KG1 (cell line): Measurements from ENCODE around the gene AGPAT1.
"Not testable (repeated sequence)": the region's sequence is repeated elsewhere in the genome, so short reads cannot be mapped to it uniquely, and the experiment has no call there.

ENCODE experiments used
- DNase-seq: peaks from one replicate; lab custom pipeline; 2025; lab: John Stamatoyannopoulos, UW

The AGPAT1 gene, protein sequence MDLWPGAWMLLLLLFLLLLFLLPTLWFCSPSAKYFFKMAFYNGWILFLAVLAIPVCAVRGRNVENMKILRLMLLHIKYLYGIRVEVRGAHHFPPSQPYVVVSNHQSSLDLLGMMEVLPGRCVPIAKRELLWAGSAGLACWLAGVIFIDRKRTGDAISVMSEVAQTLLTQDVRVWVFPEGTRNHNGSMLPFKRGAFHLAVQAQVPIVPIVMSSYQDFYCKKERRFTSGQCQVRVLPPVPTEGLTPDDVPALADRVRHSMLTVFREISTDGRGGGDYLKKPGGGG

DNA sequence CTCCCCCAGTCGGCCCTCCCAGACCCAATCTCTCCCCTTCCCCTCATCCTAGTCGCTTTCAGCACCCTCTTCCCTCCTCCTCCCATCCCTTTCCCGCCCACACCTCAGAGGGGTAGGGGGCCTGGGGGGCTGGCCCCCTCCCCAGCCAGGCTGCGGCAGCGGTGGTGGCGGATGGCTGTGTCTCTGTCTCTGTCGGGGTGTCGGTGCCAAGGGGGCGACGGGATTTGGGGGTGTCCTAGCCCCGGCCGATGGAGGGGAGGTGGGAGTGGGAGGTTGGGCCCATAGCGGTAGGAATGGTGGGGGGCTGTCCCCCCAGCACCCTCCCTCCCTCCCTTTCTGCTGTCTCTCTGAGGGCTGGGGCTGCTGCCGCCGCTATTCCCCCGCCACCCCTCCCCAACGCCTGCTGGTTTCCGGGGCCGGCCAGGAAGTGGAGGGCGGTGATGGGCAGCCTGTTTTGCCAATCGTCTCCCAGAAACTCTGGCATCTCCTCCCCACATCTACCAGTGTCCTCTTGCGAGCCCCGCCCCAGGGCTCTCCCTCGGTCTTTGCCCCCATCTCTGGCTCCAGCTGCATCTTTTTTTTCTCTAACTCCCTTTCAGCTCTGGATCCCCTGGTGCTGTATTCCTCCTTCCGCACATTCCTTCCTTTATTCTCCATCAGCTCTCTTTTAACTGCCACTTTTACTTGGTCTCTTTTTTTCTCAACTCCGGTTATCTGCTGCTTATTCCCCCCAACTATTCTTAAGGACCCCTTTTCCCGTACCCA lies at the start of gene AGPAT1:
Gene AGPAT1 (minus strand): TSS at position 374 of the 765 bp plus-strand sequence. CDS start 4,588 bp downstream, outside the sequence.
- DNase-seq: peak; percentile 79

DNA sequence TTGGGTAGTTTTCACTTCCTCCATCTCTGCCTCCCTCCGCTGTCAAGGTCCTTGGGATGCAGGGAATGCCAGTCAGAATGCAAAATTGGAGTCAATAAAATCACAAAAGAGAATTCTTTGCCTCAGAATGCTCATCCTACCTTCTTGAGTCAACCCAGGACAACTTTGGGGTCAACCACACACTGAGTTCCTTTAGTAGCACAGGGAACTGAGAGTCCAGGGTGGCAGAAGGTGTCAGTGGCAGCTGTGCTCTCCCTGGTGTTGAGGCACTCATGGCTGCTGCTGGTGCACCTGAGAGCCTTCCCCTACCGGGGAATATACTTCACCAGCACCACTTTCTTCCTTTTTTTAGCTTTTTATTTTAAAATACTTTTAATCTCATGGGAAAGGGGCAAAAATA lies 48.8 kb upstream of the AGPAT1 start:
- DNase-seq: no peak

DNA sequence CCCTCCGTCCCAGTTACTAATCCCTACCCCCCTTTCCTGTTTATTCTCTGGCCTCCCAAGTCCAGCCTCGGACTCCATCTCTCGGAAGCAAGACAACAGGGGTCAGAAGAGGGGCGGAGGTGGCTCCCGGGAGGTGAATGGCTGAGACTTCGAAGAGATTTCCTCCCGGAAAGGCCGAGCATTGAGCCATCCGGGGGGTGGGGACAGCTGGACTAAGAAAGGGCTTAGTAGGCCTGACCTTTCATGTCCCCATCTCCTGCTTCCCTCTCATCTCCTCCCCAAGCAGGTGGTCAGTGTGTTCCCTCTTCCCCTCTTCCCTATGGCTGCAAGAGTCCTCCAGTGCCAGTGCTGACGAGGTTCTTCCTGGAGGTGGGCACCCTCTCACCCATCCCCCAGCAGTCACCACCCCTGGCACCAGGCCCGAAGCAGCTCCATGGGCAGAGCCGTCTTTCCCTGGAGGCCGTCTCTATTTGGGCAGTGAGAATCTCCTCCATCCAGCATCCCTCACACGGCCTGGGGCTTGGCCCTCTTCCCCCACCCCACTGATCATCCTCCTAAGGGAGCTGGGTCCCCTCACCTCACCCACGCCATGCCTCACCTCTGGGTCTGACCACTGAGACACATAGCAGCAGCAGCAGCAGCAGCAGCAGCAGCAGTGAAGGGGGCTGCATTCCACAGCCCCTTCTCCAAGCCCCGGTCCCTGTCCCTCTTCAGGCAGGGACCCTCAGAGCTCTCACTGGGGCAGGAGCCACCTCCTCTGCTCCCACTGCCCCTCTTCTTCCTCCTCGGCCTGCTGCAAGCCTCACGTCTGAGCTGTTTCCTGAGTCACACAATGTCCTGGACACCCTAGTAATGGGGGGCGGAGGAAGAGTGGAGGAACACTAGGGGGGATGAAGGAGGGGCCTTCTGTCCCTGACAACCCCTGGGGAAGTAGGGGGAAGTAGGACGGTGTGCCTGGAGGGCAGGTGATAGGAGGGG lies 47.7 kb upstream of the AGPAT1 start, which contains the start of gene NOTCH4:
Gene NOTCH4 (minus strand): TSS at position 810 of the 978 bp plus-strand sequence. CDS start 139 bp downstream, at position 671.
- DNase-seq: no peak

DNA sequence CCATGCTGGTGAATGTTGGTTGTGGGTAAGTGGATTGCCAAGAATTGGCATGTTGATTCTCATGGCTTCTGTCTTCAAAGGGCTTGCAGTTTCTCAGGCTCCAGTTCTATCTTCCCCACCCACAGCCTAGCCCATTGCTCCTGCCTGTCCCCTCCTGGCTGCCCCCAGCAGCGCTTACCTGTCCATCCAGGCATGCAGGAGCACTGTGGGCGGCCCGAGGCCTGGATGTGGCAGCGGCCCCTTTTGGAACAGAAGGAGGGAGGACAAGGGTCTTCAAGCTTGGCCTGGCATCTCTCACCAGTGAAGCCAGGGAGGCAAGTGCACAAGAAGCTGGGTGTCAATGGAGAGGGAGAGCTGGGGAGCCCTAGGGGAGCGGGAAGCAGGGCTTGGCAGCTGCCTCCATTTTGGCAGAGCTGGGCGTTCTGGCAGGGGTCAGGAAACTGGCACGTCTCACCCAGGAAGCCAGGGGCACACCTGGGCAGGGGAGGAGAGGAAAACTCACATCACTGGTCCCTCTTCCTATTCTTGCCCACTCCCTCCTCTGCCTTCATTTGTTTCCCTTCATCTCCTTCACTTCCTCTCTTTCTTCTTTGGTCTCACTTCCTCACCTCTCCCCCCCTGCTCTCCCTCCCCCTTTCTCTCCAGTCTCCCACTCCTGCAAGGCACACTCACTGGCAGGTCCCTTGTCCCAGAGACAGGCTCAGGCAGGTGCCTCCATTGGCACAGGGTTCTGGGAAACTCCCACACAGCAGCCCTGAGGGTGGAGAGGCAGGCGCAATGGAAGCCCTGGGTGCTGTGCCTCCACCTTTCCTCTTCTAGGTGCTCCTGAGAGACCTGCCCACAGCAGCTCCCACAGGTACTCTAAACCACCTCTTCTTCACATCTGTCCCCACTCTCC lies 46.7 kb upstream of the AGPAT1 start:
- DNase-seq: no peak

DNA sequence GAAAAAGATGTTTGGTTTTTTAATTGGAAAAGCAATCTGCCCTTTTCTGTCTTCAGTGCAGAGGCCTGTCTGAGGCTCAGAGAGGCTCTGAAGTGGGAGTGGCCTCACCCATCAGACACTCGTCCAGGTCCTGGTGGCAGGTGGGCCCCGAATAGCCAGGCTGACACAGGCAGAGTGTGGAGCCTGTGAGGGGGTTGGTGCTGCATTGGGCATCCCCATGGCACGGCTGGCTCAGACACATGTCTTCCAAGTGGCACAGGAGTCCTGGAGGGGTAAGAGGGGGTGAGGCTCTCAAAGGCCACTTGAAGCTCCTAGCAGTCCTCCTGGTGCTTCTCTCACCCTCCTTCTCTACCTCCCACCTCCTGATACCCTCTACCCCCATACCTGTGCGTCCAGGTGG lies 44.1 kb upstream of the AGPAT1 start:
- no peak for DNase-seq

DNA sequence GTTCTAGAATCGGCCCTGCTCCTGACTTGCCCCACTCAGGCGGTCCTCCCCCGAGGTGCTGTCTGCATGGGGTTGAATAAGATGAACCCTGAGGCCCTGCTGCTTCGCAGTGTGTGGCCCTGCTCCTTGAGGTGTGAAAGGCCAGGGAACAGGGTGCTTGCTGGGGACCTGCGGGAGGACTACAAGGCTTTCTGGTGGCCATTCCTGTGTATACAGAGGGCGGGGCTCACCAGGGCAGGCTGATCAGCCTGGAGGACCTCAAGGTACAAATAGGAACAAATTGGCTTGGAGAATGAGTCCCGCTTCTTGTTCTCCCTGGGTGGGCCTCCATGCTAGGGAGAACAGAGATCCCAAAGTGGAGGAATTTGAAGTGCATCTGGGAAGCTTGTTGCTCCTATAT lies 42.3 kb upstream of the AGPAT1 start:
- no peak for DNase-seq

DNA sequence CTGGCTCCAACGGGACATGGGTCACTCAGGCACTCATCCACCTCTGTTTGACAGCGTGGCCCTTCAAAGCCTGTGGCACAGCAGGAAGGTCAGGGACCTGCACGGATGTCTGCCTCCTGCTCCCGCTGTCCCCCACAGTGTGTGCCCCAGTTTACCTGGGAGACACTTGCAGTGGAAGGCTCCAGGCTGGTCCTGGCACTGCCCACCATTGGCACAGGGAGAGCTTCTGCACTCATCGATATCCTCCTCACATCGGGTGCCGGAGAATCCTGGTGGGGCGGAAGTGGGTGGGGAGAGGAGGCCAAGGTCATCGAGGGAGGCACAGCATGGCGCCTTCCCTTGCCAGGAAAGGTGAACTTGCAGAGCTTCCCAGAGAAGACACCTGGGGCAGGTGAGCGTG lies 41.1 kb upstream of the AGPAT1 start:
- DNase-seq: no peak

DNA sequence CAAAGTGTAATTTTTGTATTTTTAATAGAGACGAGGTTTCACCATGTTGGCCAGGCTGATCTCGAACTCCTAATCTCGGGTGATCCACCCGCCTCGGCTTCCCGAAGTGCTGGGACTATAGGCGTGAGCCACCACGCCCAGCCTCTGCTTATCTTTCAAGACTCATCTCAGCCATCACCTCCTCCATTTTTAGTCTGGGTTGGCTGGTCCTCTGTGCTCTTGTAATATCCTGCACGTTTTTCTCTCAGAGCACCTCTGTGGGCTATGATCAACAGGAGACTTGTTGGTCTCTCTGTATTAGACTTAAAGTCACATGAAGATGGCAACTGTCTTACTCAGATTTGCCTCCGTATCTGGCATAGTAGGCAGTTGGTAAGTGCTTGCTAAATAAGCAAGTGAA lies 40.4 kb upstream of the AGPAT1 start:
- DNase-seq: no peak

DNA sequence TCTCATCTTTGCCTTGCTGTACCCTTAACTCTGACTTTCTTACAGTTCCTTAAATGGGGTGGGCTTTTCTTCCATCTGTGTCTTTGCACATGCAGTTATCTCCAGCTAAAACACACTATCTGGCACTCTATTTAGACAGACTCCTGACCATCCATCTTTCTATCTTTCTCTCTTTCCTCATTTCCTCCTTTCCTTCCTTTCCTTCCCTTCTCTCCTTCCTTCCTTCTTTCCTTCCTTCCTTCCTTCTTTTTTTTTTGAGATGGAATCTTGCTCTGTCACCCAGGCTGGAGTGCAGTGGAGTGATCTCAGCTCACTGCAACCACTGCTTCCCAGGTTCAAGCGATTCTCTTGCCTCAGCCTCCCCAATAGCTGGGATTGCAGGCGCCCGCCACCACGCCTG lies 39.7 kb upstream of the AGPAT1 start:
- DNase-seq: no peak

DNA sequence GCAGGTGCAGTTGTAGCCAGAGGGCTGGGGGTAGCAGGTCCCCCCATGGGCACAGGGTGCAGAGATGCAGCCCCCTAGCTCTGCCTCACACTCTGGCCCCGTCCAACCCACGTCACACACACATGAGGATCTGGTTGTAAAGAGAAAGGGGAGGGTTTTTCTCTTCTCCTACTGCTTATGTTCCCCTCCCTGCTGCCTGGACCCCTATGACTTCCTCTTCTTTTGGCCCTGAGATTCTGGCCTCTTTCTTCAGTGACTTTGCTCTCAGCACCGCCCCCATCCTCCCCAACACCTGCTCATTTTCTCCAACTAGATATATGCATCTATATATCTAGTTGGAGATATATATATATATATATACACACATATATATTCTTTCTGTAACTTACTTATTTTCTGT lies 38.2 kb upstream of the AGPAT1 start:
- DNase-seq: no peak

DNA sequence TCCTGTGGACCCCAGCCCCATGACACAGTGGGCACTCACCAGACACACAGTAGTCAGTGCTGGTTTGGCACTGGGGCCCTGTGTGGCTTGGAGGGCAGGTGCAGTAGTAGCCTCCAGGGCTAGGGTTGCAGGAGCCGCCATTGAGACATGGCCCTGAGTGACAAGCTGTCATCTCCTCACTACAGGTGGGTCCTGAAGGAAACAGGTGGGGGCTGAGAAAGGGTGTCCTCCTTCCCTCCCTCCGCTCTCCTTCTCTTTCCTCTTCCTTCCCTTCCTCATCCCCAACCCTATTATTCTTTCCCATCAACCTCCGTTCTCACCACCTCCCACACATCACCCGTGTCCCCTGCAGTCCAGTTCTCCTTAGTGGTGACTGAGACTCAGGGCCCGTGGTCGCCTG lies 37.8 kb upstream of the AGPAT1 start:
- DNase-seq: no peak

DNA sequence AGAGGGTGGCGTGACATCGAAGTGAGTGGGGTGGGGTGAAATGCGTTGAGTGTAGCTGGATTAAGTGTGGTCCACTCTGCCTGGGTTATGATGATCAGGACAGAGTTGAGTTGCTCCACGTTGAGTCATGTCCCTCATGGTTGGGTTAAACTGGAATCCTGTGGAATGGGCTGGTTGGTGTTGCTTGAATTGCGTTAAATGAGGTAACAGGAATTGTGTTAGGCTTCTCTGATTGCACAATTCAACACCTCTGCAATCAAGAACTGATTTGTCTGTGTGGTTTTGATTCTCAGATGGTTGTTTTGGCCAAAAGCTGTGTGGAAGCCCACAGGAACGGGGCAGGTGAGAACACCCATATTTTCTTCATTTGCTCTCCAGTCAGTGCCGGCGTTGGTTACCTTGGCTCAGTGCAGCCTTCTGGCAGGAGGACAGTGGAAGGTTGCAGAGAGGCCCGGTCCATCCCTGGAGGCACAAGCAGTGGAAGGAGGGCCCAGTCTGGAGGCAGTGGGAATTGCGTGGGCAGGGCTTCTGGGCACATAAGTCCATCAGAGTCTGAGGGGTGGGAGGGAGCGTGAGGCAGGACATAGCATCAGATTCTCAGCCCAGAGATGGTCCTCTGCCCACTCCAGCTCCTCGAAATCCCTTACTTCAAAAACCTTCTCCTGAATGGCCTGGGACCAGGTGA lies 36.3 kb upstream of the AGPAT1 start:
- DNase-seq: no peak

DNA sequence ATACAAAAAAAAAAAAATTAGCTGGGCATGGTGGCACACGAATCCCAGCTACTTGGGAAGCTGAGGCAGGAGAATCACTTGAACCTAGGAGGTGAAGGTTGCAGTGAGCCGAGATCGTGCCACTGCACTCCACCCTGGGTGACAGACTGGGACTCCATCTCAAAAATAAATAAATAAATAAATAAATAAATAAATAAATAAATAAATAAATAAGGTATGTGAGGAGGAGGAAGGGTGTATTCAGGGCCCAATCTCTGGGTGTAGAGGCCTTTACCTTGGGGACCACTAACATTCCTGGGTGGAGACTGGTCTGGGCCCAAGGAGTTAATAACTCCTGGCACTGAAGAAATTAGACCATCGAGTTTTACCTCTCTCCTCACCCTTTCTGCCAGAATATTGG lies 35.5 kb upstream of the AGPAT1 start:
- DNase-seq: not testable (repeated sequence)

DNA sequence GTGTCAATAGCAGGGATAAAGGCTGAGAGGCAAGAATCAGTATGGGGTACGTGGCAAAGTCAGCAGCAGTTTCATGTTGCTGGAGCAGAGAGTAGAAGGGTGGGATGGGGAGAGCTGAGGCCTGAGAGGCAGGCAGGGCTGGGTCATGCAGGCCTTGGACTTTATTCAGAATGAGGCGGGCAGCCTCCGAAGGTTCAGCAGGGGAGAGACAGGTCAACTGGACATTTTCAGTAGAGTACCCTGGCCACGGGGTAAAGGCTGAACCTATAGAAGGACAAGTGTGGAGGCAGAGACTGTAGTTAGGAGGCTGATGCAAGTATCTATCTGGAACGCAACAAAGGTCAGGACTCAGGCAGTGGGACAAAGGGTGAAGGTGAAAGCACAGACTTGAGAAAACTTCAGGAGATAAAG lies 34.3 kb upstream of the AGPAT1 start:
- DNase-seq: no peak

DNA sequence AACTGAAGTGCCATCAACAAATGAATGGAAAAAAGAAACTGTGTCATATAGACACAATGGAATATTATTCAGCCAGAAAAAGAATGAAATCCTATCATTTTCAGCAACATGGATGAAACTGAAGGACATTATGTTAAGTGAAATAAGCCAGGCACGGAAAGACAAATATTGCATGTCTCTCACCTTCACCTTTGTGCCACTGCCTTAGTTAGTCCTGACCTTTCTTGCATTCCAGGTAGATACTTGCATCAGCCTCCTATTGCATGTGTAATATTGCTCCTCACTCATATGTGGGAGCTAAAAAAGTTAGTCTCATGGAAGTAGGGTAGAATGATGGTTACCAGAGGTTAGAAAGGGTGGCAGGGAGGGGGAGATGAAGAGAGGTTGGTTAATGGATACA lies 33.1 kb upstream of the AGPAT1 start:
- no peak for DNase-seq

DNA sequence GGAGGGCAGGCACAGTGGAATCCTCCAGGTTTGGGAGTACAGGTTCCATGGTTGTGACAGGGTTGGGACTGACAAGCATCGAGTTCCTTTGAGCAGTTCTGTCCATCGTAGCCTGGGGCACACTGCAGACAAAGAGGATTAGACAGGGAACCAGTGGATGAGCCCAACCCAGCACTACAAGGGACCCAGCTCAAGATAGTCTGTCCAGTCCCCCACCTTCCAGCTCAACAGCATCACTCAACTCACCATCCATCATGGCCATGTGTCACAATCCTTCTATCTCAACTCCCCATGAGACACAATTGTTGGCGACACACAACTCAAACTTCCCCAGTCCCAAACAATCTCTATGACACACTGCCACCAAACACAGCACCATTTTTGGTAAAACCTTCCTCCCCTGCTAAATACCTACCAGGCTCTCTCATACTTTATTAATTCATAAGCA lies 28.4 kb upstream of the AGPAT1 start:
- DNase-seq: no peak

DNA sequence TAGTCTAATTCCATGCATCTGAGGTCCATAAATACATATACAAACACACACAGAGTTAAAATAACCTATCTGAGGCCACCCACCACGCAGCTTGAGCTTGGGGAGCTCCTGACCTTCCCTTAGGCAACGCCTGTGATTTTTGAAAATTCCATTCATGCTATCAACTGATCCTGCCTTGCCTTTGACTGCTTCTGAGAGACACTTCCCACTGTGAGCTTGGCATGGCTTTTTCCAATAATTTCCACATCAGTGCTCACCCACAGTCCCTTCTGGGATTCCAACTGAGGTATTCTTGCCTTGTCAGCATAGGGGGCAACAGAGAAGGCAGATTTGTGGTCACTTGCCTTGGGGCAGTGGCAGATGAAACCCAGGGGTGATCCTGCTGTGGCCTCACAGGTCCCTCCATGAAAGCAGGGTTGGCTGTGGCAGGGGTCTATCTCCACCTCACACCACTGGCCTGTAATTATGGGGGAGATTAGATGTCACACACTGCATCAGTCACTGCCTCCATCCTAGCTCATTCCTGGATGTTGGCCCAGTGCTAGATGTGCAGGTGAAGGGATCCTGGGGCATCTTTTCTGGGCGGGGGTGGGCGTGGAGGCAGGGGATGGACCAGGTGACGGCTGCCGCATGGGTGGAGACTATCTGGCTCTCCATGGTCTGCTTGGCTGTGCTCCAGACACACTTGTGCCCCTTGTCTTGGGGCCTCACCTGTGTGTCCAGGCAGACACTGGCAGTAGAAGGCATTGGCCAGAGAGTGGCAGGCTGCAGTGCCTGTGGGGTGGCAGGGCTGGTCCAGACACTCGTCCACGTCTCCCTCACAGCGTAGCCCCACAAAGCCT lies 27.8 kb upstream of the AGPAT1 start:
- DNase-seq: no peak

DNA sequence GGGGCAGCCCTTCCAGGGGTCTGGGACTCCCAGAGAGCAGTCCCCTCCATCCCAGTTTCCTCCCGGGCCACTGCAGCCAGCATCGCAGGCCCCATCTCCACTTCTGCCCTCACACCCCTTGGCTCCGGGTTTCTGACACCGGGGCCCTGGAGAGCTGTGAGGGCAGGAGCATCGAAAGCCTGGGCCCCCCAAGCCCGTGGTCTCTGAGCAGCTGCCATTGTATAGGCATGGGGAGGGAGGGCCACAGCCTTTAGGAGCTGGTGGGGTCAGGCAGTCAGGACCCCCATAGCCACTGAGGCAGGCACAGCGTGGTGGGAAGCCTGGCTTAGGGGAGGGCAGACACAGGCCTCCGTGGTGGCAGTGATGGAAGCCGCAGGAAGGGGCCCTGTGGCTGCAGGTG lies 26.3 kb upstream of the AGPAT1 start:
- DNase-seq: no peak

DNA sequence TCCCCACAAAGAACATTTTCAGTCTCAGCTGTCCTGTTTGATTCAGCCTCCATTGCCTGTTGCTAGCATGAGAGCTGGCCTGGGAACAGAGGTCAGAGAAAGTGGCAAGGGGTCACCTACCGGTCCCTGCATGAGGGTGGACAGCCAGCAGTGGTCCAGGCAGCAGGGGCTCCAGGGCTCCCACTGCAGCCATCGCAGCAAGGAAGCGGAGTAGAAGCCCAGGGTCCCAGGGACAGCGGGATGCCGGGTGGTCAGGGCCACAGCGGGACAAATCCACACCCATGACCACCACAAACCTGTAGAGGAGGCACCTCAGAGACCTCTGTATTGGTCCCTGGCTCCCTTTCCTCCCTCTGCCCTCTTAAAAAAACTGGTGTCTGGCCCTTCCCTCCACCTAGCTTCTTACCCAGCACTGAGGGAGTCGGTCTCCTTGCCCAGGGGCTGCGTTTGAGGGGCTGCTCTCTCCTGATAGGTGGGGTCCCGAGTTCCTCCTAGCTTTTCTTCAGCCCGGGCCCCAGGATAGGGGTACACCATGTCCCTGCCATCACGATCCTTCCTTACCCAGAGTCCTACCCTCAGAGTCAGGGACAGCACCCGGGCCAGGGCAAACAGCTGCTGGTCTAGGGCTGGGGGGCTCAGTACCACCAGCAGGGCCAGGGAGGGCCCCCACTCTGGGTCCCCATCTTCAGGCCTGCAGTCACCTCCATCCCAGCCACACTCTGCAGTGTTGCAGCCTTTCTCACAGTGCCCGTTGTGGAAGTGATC lies 25.0 kb upstream of the AGPAT1 start:
- DNase-seq: no peak
